GM12865 (cell line): ENCODE data around the gene ARID3B.

ENCODE experiments used
- DNase-seq: peaks from one replicate; pipeline ENCODE4 v3.0.0; 2010; ENCODE audit warnings: low read depth
- H3K4me3 ChIP-seq: 2 replicates; pipeline ENCODE4 v1.5.1; 2011; ENCODE audit warnings: mild to moderate bottlenecking, low read depth, low read length, control low read depth
- CTCF ChIP-seq: IDR thresholded peaks from 2 replicates; pipeline ENCODE4 v1.5.1; 2011; ENCODE audit warnings: low read length, control low read depth, low read depth, inconsistent platforms; ENCODE audit not compliant: insufficient read depth; ENCODE audit errors: missing control alignments

ARID3B gene

GRCh38 chr15:74603026-74603788 lies 62.2 kb downstream of the ARID3B start:
- TF ChIP-seq CTCF, result no peak
- no peak for DNase-seq
- no peak overlapping the region for H3K4me3 ChIP-seq

DNA sequence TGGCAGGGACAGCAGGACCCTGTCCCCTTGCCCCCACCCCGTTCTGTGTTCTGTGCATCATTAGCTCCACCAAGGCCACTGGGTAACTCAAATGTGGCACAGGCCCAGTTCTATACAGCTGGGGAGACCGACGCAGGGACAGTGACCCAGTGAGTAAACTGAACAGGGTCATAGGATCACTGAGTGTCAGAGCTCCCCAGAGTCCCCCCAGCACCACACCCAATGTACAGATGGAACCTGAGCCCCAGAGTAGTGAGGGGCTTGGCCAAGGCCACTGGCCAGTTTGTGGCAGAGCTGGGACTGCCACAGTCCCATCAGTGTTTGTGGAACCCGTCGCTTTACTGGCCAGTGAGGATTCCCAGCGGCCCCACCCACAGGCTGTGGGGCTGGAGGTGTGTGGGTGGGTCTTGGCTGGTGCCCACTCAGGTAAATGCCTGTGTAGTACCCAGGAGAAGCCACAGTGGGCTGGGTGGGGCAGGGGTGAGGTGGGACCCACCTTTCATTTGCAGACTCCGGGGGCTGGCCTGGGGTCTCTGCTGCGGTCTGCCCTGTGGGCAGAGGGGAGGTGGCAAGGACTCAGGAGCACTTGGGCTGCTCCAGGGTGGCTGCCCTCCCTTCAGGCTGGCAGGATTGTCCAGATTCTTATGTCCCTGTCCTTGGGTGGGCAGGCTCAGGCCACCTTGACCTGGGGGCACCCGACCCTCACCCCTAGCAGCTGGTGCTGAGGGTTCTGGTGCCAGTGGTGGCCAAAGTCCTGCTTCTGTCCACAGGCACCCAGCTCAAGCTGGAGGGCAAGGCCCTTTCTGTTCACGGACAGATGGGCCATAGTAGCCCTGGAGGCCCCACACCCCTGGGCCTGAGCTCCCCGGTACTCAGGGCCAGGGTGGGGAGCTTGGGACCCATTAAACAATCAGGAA lies 63.0 kb downstream of the ARID3B start:
- no peak overlapping the region for H3K4me3 ChIP-seq
- DNase-seq, result no peak
- TF ChIP-seq CTCF, result no peak

GRCh38 chr15:74604983-74605794 lies 64.2 kb downstream of the ARID3B start:
- H3K4me3 ChIP-seq, result no peak overlapping the region
- no peak for TF ChIP-seq CTCF
- DNase-seq, result no peak

DNA sequence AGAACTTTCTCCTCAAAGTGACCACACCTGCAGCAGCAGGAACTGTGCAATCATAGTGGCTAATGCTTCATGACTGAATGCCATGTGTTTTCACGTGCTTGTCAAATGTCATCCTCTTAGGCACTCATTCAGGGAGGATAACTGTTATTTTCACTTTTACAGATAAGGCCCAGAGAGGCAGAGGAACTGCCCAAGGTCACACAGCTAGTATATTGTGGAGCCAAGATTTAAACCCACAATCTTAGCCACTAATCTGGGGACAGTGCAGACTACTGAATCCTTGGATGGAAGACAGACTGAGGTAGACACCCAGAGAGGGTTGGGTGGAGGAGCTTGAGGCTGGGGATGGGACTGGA lies 64.8 kb downstream of the ARID3B start:
- no peak for TF ChIP-seq CTCF

GRCh38 chr15:74608786-74609185 lies 67.8 kb downstream of the ARID3B start:
- DNase-seq, result no peak
- TF ChIP-seq CTCF, result no peak
- H3K4me3 ChIP-seq, result no peak overlapping the region

More for the DNA sequence above, 64.8 kb downstream of the ARID3B start:
- no peak for DNase-seq
- no peak overlapping the region for H3K4me3 ChIP-seq

DNA sequence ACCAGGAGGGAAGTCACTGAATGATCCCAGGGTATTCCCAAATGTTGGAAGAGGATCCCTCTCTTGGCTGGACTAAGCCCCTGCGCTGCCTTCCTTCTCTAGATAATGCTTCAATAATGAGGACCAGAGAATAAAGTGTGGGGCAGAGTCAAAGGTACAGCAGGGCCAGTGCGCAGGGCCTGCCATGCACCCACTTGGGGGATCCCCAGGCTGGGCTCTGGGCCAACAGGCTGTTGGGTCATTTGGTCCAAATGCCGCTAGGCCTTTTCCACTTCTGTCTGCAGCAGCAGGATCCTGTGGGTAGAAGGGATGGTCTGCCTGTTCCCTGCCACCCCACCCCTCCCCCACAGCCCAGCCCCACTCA lies 68.9 kb downstream of the ARID3B start:
- no peak overlapping the region for H3K4me3 ChIP-seq
- no peak for DNase-seq
- TF ChIP-seq CTCF, result no peak
